8988T (cell line): ENCODE results near the gene RBM19.

Source experiments
- DNase-seq: peaks from one replicate; pipeline ENCODE4 v3.0.0; 2011

Gene RBM19

GRCh38 chr12:113847856-113848255 lies 118.3 kb downstream of the RBM19 start:
- DNase-seq, result no peak

- no peak for DNase-seq
Measured at GRCh38 chr12:113846883-113847755, 119.0 kb downstream of the RBM19 start.

GRCh38 chr12:113845900-113846674 lies 120.0 kb downstream of the RBM19 start:
- DNase-seq, result no peak

GRCh38 chr12:113844495-113845210 lies 121.5 kb downstream of the RBM19 start:
- DNase-seq, result no peak

- no peak for DNase-seq
Measured at GRCh38 chr12:113842699-113843098, 123.4 kb downstream of the RBM19 start.

GRCh38 chr12:113841786-113842185 lies 124.3 kb downstream of the RBM19 start:
- no peak for DNase-seq

- DNase-seq, result no peak
Measured at GRCh38 chr12:113840401-113841042, 125.6 kb downstream of the RBM19 start.

GRCh38 chr12:113838896-113839295 lies 127.2 kb downstream of the RBM19 start:
- no peak for DNase-seq

- no peak for DNase-seq
Measured at GRCh38 chr12:113837528-113838296, 128.4 kb downstream of the RBM19 start.

GRCh38 chr12:113837084-113837483 lies 129.0 kb downstream of the RBM19 start:
- DNase-seq, result no peak

GRCh38 chr12:113835896-113836295 lies 130.2 kb downstream of the RBM19 start:
- DNase-seq, result no peak

- DNase-seq, result no peak
Measured at GRCh38 chr12:113835433-113835832, 130.7 kb downstream of the RBM19 start.

- no peak for DNase-seq
Measured at GRCh38 chr12:113833422-113833821, 132.7 kb downstream of the RBM19 start.

- no peak for DNase-seq
Measured at GRCh38 chr12:113831476-113831875, 134.6 kb downstream of the RBM19 start.

- DNase-seq, result no peak
Measured at GRCh38 chr12:113831016-113831415, 135.1 kb downstream of the RBM19 start.

- no peak for DNase-seq
Measured at GRCh38 chr12:113829212-113829611, 136.9 kb downstream of the RBM19 start.

- no peak for DNase-seq
Measured at GRCh38 chr12:113827539-113828114, 138.5 kb downstream of the RBM19 start.

- no peak for DNase-seq
Measured at GRCh38 chr12:113826805-113827538, 139.2 kb downstream of the RBM19 start.

GRCh38 chr12:113825705-113826104 lies 140.4 kb downstream of the RBM19 start:
- DNase-seq, result peak; percentile 47

- no peak for DNase-seq
Measured at GRCh38 chr12:113823816-113824215, 142.3 kb downstream of the RBM19 start.

GRCh38 chr12:113823016-113823415 lies 143.1 kb downstream of the RBM19 start:
- DNase-seq, result no peak
